ENCODE results near the gene APOF. TPM values are rescaled to one million over a fixed set of nuclear protein-coding genes. Genes with fewer than 3 reads are reported as not detected.
"Not testable (repeated sequence)": the region's sequence is repeated elsewhere in the genome, so short reads cannot be mapped to it uniquely, and the experiment has no call there.

Gene APOF
- total RNA-seq, result under 1 TPM in 1 of 4 donors, not detected in 3; 0.27 TPM

GRCh38 chr12:56362130-56363059, at the start of gene APOF:
Gene APOF (minus strand): TSS chr12:56362857. CDS start chr12:56362745, 112 bp downstream.
- intact Hi-C loops (cut with DNase I; ENCODE audit: low total_unique reads) (loop anchor here (5.0 kb wide), 1 partner anchor 275 kb away; no protein-coding TSS in a partner anchor), in situ Hi-C loops (cut with MboI; ENCODE audit: low sequenced_read_pairs in 4 of 4) (loop anchor here in 1 of 4 donors (10.0 kb wide), 1 partner anchor 102 kb away; the partner anchor contains the start of gene SPRYD4)
- no peak for DNase-seq
- TF ChIP-seq POLR2A (IDR thresholded peaks at IDR 0.05), result no peak
- TF ChIP-seq, protein P1, sequence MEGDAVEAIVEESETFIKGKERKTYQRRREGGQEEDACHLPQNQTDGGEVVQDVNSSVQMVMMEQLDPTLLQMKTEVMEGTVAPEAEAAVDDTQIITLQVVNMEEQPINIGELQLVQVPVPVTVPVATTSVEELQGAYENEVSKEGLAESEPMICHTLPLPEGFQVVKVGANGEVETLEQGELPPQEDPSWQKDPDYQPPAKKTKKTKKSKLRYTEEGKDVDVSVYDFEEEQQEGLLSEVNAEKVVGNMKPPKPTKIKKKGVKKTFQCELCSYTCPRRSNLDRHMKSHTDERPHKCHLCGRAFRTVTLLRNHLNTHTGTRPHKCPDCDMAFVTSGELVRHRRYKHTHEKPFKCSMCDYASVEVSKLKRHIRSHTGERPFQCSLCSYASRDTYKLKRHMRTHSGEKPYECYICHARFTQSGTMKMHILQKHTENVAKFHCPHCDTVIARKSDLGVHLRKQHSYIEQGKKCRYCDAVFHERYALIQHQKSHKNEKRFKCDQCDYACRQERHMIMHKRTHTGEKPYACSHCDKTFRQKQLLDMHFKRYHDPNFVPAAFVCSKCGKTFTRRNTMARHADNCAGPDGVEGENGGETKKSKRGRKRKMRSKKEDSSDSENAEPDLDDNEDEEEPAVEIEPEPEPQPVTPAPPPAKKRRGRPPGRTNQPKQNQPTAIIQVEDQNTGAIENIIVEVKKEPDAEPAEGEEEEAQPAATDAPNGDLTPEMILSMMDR (IDR thresholded peaks at IDR 0.05 in 4 of 5, conservative IDR thresholded peaks at IDR 0.05 in 1 of 5), result no peak
- Histone ChIP-seq H3K27ac (no peak within 1 kb of the TSS), H3K4me3 (no peak within 1 kb of the TSS), H3K36me3 (no peaks in the 10 kb centered on the region), H3K9me3 (no peaks in the 10 kb centered on the region), H3K27me3 (no peaks in the 10 kb centered on the region), H3K4me1 (peaks cover 8 to 12% of the 10 kb centered on the region in 2 donors)
- no peak for ATAC-seq

DNA sequence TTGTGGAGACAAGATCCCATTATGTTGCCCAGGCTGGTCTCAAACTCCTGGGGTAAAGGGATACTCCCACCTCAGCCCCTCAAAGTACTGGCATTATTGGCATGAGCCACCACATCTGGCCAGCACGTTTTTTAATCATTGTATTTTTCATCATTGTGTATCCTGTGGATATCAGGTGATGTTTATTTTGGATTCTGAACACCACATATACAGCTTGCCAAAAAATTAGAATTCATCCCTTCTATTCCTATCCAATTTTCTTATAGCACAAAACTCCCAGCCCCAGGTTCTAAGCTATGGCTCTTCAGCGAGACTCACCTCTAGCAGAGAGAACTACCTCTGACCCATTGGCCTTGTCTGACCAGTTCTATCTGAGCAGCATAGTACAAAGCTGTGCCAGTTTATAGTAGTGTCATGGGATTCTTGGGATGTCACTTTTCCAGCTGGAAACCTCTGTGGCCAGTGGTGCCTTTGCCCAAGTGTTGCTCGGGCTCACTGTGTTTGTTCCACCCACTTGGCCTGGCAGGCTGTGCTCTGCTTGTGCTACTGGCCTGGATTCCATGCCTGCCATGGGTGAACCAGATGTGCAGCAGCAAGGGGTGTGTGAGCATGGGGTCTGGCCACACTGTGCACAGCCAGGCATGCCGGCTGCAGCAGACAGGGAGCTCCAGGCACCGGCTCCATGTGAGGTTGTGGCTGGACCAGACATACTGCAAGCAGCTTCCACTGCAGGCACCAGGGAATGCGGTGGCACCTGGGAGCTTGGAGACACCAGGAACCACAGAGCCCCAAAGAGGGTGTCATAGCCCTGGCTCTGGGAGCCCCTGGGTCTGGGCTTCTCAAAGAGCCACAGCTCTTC, 49.4 kb upstream of the APOF start:
- H3K27ac ChIP-seq, result no peak overlapping the region
- ATAC-seq (no peak), DNase-seq (no peak)
- no peaks in the 10 kb centered on the region for H3K4me1 ChIP-seq
- no peak for TF ChIP-seq POLR2A (IDR thresholded peaks at IDR 0.05)
- TF ChIP-seq, protein P1 (IDR thresholded peaks at IDR 0.05 in 4 of 5, conservative IDR thresholded peaks at IDR 0.05 in 1 of 5), result no peak
- intact Hi-C loops (cut with DNase I; ENCODE audit: low total_unique reads) (no loop called here), in situ Hi-C loops (cut with MboI; ENCODE audit: low sequenced_read_pairs in 4 of 4) (no loop called here)
- no peaks in the 10 kb centered on the region for H3K36me3 ChIP-seq
- no peaks in the 10 kb centered on the region for H3K9me3 ChIP-seq
- no peaks in the 10 kb centered on the region for H3K27me3 ChIP-seq
- no peak overlapping the region for H3K4me3 ChIP-seq

DNA sequence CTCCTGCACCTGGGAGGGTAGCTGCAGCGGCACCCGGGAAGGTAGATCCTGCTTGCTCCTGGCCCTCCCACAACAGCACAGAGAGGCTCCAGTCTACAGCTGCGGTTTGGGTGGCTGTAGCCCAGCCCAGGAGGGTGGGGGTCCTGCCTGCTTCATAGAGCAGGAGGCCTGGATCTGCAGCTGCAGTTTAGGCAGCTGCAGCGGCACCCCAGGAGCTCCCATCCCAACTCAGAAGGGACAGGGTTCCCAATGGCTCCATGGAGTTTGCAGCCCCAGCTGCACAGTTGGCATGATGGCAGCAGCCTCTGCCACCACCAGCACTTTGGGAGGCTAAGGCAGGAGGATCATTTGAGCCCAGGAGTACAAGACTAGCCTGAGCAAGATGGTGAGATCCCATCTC, 48.1 kb upstream of the APOF start:
- H3K36me3 ChIP-seq, result no peaks in the 10 kb centered on the region
- DNase-seq (no peak), ATAC-seq (no peak)
- in situ Hi-C loops (cut with MboI; ENCODE audit: low sequenced_read_pairs in 4 of 4), result no loop called here
- H3K4me1 ChIP-seq, result no peaks in the 10 kb centered on the region
- H3K4me3 ChIP-seq, result no peak overlapping the region
- TF ChIP-seq POLR2A (IDR thresholded peaks at IDR 0.05), result no peak
- TF ChIP-seq, protein P1 (IDR thresholded peaks at IDR 0.05 in 4 of 5, conservative IDR thresholded peaks at IDR 0.05 in 1 of 5), result no peak
- intact Hi-C loops (cut with DNase I; ENCODE audit: low total_unique reads), result no loop called here
- H3K27ac ChIP-seq, result no peak overlapping the region
- H3K9me3 ChIP-seq, result no peaks in the 10 kb centered on the region
- no peaks in the 10 kb centered on the region for H3K27me3 ChIP-seq

- Histone ChIP-seq H3K27ac (no peak overlapping the region), H3K4me3 (no peak overlapping the region), H3K4me1 (no peaks in the 10 kb centered on the region), H3K27me3 (no peaks in the 10 kb centered on the region), H3K9me3 (no peaks in the 10 kb centered on the region), H3K36me3 (no peaks in the 10 kb centered on the region)
- ATAC-seq, result no peak
- in situ Hi-C loops (cut with MboI; ENCODE audit: low sequenced_read_pairs in 4 of 4) (no loop called here), intact Hi-C loops (cut with DNase I; ENCODE audit: low total_unique reads) (no loop called here)
- TF ChIP-seq, protein P1 (IDR thresholded peaks at IDR 0.05 in 4 of 5, conservative IDR thresholded peaks at IDR 0.05 in 1 of 5), result no peak
- no peak for TF ChIP-seq POLR2A (IDR thresholded peaks at IDR 0.05)
- DNase-seq, result no peak
Measured at GRCh38 chr12:56408799-56409417, 46.3 kb upstream of the APOF start.

DNA sequence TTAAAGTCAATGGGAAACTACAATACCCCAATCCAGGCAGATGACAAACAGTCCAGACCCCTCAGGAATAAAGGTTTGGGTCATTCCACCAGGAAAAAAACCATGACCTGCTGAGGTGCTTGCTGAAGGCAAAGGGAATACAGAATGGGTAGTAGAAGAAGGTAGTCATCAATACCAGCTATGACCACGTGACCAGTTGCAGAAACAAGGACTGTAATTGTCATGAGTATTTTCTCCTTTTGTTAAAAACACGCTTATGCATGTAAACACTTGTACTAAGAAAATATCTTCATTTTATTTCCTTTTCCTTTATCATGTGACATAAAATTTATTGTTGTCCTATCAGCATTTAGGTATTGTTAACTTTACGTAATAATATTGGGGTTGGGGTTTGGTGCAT, 41.6 kb upstream of the APOF start:
- H3K4me1 ChIP-seq; ATAC-seq; H3K27me3 ChIP-seq; H3K27ac ChIP-seq; DNase-seq; H3K36me3 ChIP-seq; intact Hi-C loops (cut with DNase I; ENCODE audit: low total_unique reads); H3K4me3 ChIP-seq; in situ Hi-C loops (cut with MboI; ENCODE audit: low sequenced_read_pairs in 4 of 4); H3K9me3 ChIP-seq: not testable (repeated sequence)

GRCh38 chr12:56401612-56402011, 39.0 kb upstream of the APOF start:
- H3K4me3 ChIP-seq; intact Hi-C loops (cut with DNase I; ENCODE audit: low total_unique reads); H3K36me3 ChIP-seq; DNase-seq; in situ Hi-C loops (cut with MboI; ENCODE audit: low sequenced_read_pairs in 4 of 4); H3K27ac ChIP-seq; H3K9me3 ChIP-seq; H3K27me3 ChIP-seq; H3K4me1 ChIP-seq; ATAC-seq: not testable (repeated sequence)

GRCh38 chr12:56401125-56401524, 38.5 kb upstream of the APOF start:
- in situ Hi-C loops (cut with MboI; ENCODE audit: low sequenced_read_pairs in 4 of 4); intact Hi-C loops (cut with DNase I; ENCODE audit: low total_unique reads): not testable (repeated sequence)

More at GRCh38 chr12:56401125-56401524, 38.5 kb upstream of the APOF start:
- not testable (repeated sequence) for H3K36me3 ChIP-seq, DNase-seq, H3K4me1 ChIP-seq, ATAC-seq, H3K27me3 ChIP-seq, H3K4me3 ChIP-seq, H3K9me3 ChIP-seq, H3K27ac ChIP-seq

All from gastrocnemius medialis (tissue), 4 donors.